Measurements from ENCODE around the gene SPATA46. TPM values are rescaled to one million over a fixed set of nuclear protein-coding genes. Genes with fewer than 3 reads are reported as not detected.

Gene SPATA46
- polyA plus RNA-seq, 1 of the 3 experiments (the other 2 are of a cell fraction), result not detected

DNA sequence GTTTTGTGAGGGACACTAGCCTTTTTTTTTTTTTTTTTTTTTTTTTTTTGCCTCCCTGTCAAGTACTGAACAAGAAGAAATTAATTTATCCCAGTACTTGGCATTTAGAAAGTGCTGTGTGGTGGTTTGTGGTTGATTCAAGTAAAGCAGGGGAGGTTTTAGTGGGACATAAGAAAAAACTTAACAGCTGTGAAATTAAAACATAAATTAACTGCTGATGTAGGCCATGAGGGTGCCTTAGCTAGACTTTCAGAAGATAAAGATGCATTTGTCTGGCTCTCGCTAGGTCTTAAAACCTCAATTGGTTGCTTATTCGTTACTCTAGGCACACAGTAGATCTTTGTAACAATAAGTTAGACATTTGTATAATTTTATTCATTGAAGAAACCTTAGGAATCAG lies 52.3 kb downstream of the SPATA46 start:
- H3K4me1 ChIP-seq (ENCODE audit: control insufficient read depth in 1 of 2, insufficient read depth in 2 of 2, low read depth in 1 of 2, low read length in 1 of 2), result peaks cover 0 to 6% of the 10 kb centered on the region in 2 experiments; a peak in 1 of 4 replicates
- H3K27ac ChIP-seq (ENCODE audit: low read depth in 2 of 2, low read length in 1 of 2), result no peak overlapping the region
- no peak for DNase-seq
- peaks cover 16% of the 10 kb centered on the region; the same call in 1 of the 2 replicates for H3K27me3 ChIP-seq (ENCODE audit: insufficient read depth)
- POLR2A ChIA-PET, result no interaction called here
- WGBS (ENCODE audit: low lambda C conversion rate), result 57% methylated on average over 2 of the region's 2 CpGs
- H3F3A ChIP-seq (replicated peaks; ENCODE audit: insufficient read depth), result no peaks in the 10 kb centered on the region
- no peak overlapping the region for H2AFZ ChIP-seq (ENCODE audit: low read depth)
- no peaks in the 10 kb centered on the region for H4K20me1 ChIP-seq (ENCODE audit: insufficient read depth)
- CTCF ChIA-PET, result no interaction called here
- no peaks in the 10 kb centered on the region for H3K9me3 ChIP-seq
- H3K4me3 ChIP-seq (ENCODE audit: low read depth in 2 of 2, low read length in 1 of 2), result no peak overlapping the region
- H3K9me2 ChIP-seq, result no peaks in the 10 kb centered on the region
- no peaks in the 10 kb centered on the region for H3K36me3 ChIP-seq (replicated peaks in 1 of 2; ENCODE audit: control insufficient read depth in 1 of 2, insufficient read depth in 2 of 2, low read length in 1 of 2)
- no peaks in the 10 kb centered on the region for H3K79me2 ChIP-seq (ENCODE audit: insufficient read depth)
- no peak for TF ChIP-seq SMC3 (IDR thresholded peaks at IDR 0.05; ENCODE audit: low read depth, low read length)
- H3K9ac ChIP-seq, result no peak overlapping the region
- no peak overlapping the region for H3K4me2 ChIP-seq

Small RNA genes lying within 50 kb of the gene (small RNA-seq; reads per million reads assigned to genes)
- gene MIR556, result 0 to 0.26 (median 0) reads per million in 7 experiments
- 0 reads per million in 7 experiments for gene RNA5SP61

Other genes with a start within 250 kb of the SPATA46 start
- 0.03 and 0.05 TPM in 2 replicates for gene C1orf226, start 4.9 kb upstream of the SPATA46 start, polyA plus RNA-seq (2012; rRNA removed)
- not detected in 2 replicates for gene SH2D1B, start 35.3 kb upstream of the SPATA46 start, polyA plus RNA-seq (2012; rRNA removed)
- gene UHMK1, start 121.0 kb upstream of the SPATA46 start, polyA plus RNA-seq (2012; rRNA removed), result 7.4 and 12.3 TPM in 2 replicates
- 32.3 and 44.1 TPM in 2 replicates for gene UAP1, start 184.9 kb upstream of the SPATA46 start, polyA plus RNA-seq (2012; rRNA removed)